Measurements from ENCODE around the gene SLC2A1. TPM values are rescaled to one million over a fixed set of nuclear protein-coding genes. Genes with fewer than 3 reads are reported as not detected.

Gene SLC2A1
- total RNA-seq, 1 experiment from 2014 or later: 245 TPM

- DNase-seq (no peak), ATAC-seq (no peak)
- no peaks in the 10 kb centered on the region for H4K20me1 ChIP-seq (ENCODE audit: low read length)
- H3F3A ChIP-seq (ENCODE audit: low read length, unreplicated experiment): no peaks in the 10 kb centered on the region
- H3K4me2 ChIP-seq (ENCODE audit: low read length): no peak overlapping the region
- 0 out of 2 replicates have a peak, but pooled peaks cover 6% of the 10 kb centered on the region for H3K9me3 ChIP-seq (ENCODE audit: low read length)
- intact Hi-C loops (cut with micrococcal nuclease): no loop called here
- H3K4me3 ChIP-seq (ENCODE audit: low read length): no peak overlapping the region
- H3K79me2 ChIP-seq (ENCODE audit: low read length): no peaks in the 10 kb centered on the region
- CTCF ChIA-PET: interaction anchor here (2.2 kb wide), 1 partner anchor 158 kb away, joined by 15 read pairs; no protein-coding TSS in a partner anchor
- H3K27me3 ChIP-seq (ENCODE audit: low read length): no peaks in the 10 kb centered on the region
- no peak for TF ChIP-seq EZH2phosphoT487 (IDR thresholded peaks at IDR 0.05; ENCODE audit: borderline replicate concordance, low read length)
- no peak for TF ChIP-seq EZH2 (IDR thresholded peaks at IDR 0.05; ENCODE audit: low read length, unreplicated experiment)
- TF ChIP-seq, protein P1, sequence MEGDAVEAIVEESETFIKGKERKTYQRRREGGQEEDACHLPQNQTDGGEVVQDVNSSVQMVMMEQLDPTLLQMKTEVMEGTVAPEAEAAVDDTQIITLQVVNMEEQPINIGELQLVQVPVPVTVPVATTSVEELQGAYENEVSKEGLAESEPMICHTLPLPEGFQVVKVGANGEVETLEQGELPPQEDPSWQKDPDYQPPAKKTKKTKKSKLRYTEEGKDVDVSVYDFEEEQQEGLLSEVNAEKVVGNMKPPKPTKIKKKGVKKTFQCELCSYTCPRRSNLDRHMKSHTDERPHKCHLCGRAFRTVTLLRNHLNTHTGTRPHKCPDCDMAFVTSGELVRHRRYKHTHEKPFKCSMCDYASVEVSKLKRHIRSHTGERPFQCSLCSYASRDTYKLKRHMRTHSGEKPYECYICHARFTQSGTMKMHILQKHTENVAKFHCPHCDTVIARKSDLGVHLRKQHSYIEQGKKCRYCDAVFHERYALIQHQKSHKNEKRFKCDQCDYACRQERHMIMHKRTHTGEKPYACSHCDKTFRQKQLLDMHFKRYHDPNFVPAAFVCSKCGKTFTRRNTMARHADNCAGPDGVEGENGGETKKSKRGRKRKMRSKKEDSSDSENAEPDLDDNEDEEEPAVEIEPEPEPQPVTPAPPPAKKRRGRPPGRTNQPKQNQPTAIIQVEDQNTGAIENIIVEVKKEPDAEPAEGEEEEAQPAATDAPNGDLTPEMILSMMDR (conservative IDR thresholded peaks at IDR 0.05; ENCODE audit: low read depth, low read length): no peak
- no TSS peak for BruUV-seq (replicated peaks)
- H3K4me1 ChIP-seq (ENCODE audit: insufficient read depth, low read length): no peaks in the 10 kb centered on the region
- H3K36me3 ChIP-seq (ENCODE audit: low read depth, low read length): no peaks in the 10 kb centered on the region
- POLR2A ChIA-PET (ENCODE audit: unreplicated experiment): interaction anchor here (0.7 kb wide), 1 partner anchor 271 kb away, joined by 6 read pairs; no protein-coding TSS in a partner anchor
- no peaks in the 10 kb centered on the region for H3K9me2 ChIP-seq (replicated peaks; ENCODE audit: low read length)
- H2AFZ ChIP-seq (ENCODE audit: low read length): no peak overlapping the region
- H3K27ac ChIP-seq (ENCODE audit: low read length): no peak overlapping the region
- no peak overlapping the region for H3K9ac ChIP-seq (ENCODE audit: low read length)
Observed at GRCh38 chr1:42915456-42915855, 43.2 kb downstream of the SLC2A1 start.

- H3K79me2 ChIP-seq (ENCODE audit: low read length): no peaks in the 10 kb centered on the region
- H3K4me1 ChIP-seq (ENCODE audit: insufficient read depth, low read length): no peaks in the 10 kb centered on the region
- no peak overlapping the region for H3K4me3 ChIP-seq (ENCODE audit: low read length)
- no peaks in the 10 kb centered on the region for H4K20me1 ChIP-seq (ENCODE audit: low read length)
- no peak overlapping the region for H3K9ac ChIP-seq (ENCODE audit: low read length)
- DNase-seq (no peak), ATAC-seq (no peak)
- no peaks in the 10 kb centered on the region for H3F3A ChIP-seq (ENCODE audit: low read length, unreplicated experiment)
- ChIA-PET POLR2A (ENCODE audit: unreplicated experiment) (interaction anchor here (1.6 kb wide), 1 partner anchor 160 kb away, joined by 6 read pairs; no protein-coding TSS in a partner anchor), CTCF (interaction anchor here (0.8 to 2.2 kb wide), 2 partner anchors 136 to 159 kb away, joined by 3 to 15 read pairs; no protein-coding TSS in a partner anchor)
- intact Hi-C loops (cut with micrococcal nuclease): no loop called here
- no peak overlapping the region for H3K4me2 ChIP-seq (ENCODE audit: low read length)
- H3K9me2 ChIP-seq (replicated peaks; ENCODE audit: low read length): no peaks in the 10 kb centered on the region
- TF ChIP-seq EZH2phosphoT487 (IDR thresholded peaks at IDR 0.05; ENCODE audit: borderline replicate concordance, low read length) (no peak), EZH2 (IDR thresholded peaks at IDR 0.05; ENCODE audit: low read length, unreplicated experiment) (no peak)
- TF ChIP-seq, protein P1 (conservative IDR thresholded peaks at IDR 0.05; ENCODE audit: low read depth, low read length): no peak
- BruUV-seq (replicated peaks): no TSS peak
- no peaks in the 10 kb centered on the region for H3K36me3 ChIP-seq (ENCODE audit: low read depth, low read length)
- H3K27ac ChIP-seq (ENCODE audit: low read length): no peak overlapping the region
- H3K27me3 ChIP-seq (ENCODE audit: low read length): no peaks in the 10 kb centered on the region
- 0 out of 2 replicates have a peak, but pooled peaks cover 6% of the 10 kb centered on the region for H3K9me3 ChIP-seq (ENCODE audit: low read length)
- no peak overlapping the region for H2AFZ ChIP-seq (ENCODE audit: low read length)
Observed at GRCh38 chr1:42914092-42914627, 44.5 kb downstream of the SLC2A1 start.
